ENCODE data around the gene SMCO1.
"Not testable (repeated sequence)": the region's sequence is repeated elsewhere in the genome, so short reads cannot be mapped to it uniquely, and the experiment has no call there.

The SMCO1 gene

DNA sequence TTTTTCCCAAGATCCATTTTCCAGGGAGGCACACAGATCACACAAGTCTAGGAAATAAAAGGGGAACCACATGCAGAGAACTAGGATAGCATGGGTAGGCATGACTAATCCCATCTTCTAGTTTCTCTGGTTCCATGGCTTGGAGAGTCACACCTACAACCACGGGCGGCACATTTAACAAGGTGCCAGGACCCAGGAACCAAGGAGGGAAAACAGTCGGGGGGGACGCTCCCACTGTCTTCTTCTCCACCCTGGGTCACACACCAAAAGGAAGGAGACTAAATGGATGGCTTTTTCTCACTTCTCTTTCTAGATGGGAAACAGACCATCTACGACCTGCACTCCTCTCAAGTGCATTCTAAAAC, 4.6 kb upstream of the SMCO1 start:
- DNase-seq: no peak

DNA sequence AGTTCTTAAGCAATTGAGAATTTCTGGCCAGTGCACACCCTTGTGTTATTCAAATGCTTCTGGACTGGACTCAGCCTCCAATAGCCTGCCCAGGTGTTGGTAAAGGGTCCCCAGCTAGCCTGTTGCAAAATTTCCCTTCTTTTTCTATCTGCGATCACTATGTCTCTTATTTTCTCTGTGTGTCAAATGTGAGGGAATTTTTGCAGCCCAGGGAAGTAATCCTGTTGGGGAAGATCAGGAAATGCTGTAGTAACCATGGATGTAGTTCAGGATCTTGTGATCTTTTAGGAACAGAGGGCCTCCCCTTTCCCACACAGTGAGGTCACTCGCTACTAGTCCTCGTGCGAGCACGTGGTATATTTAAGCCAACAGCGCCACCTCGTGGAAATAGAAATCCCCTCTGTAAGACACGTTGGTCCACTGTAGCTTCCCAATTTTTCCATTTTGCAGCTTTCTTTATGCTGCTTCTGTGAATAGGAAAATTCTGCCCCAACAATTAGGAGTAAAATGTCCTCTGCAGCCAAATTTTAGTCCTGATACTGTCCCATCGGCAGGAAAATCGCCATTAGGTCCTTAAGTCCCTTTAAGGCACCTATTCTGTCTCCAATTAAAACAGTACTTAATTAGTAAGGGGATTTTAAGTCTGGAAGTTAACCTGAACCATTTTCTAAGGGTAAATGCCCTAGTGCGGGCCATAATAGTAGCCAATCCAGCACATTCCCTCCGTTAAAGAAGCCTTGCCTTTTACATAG, 4.0 kb upstream of the SMCO1 start:
- peak in 3 of 4 experiments; percentile 4 to 13 (median 9) for DNase-seq

DNA sequence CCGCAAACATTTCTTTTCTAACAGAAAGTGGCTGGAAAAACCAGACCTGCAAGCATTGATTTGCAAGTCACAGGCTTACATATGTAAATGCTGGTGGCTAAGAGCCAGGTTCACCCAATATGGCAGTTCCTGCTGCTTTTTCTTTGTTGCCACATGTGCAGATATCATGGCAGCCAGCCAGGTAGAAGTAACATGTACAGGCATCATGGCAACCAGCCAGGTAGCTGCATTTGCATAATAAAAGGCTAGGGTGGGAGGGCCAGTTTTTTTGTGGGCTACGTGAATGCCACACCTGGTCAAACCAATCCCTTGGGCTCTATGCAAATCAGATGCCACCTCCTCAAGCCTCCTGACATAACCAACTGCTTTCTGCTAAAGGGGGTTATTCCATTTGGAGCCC, 2.8 kb upstream of the SMCO1 start:
- no peak for DNase-seq

DNA sequence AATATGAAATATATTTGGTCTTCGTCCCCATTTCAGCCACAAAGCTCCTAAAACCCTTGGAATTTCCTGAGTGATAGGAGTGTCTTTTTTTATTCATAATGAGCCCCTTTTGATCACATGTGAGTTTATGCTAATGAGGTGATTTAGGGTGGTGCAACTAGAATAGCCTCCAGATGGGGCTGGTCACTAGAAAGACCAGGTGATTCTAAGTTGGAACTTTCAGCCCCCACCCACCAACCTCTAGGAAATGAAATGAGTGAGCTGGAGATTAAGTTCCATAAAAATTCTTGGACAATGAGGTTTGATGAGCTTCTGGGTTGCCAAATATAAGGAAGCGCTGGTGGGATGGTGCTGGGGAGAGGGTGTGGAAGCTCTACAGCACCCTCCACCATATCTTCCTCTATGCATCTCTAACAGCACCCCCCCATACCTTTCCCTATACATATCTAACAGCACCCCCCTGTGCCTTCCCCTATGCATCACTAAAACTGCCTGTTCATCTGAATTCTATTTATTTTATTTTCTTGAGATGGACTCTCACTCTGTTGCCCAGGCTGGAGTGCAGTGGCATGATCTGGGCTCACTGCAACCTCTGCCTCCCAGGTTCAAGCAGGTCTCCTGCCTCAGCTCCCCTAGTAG, 2.1 kb upstream of the SMCO1 start:
- no peak for DNase-seq

DNA sequence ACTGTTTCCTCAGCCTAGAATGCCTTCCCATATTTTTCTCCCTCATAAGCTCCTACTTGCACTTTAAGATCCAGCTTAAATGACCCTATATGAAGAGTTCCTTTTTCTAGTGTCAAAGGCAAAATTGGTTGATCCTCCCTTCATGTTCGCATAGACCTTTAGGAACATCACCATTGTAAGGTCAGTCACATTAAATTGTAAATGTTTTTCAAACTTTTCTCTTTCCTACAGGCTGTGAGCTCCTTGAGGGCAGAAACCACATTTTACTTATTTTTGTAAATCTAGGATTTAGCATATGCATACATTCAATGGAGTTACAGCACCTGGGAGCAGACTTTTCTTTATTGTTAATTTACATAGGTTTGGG, 813 bp downstream of the SMCO1 start:
- no peak for DNase-seq

DNA sequence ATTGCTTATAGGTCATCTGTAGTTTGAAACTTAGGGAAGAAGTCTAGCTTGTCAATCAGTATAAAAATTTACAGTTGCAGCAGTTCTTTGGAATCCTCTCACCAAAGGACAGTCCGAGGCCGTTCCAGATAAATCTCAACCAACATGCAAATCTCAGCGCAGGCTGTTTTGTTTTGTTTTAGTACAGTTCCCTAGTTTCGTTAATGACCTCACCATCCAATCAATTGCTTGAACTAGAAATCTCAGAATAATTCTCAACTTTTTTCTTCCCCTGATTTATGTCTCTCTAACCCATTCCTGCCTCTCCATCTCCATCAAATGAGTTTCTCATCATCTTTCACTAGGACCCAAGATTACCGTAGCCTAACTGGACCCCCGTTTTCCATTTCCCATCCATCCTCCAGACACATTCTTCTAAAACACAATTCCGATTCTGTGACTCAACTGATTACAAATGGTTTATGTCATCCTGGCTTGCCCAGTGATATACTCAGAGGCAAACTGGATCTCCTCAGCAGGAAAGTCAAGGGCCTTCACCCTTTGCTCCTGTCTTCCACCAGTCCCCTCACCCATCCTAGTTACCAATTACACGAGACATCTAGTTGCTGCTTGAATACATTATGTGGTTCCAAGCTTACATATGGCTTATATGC, 1.3 kb downstream of the SMCO1 start:
- DNase-seq: no peak

DNA sequence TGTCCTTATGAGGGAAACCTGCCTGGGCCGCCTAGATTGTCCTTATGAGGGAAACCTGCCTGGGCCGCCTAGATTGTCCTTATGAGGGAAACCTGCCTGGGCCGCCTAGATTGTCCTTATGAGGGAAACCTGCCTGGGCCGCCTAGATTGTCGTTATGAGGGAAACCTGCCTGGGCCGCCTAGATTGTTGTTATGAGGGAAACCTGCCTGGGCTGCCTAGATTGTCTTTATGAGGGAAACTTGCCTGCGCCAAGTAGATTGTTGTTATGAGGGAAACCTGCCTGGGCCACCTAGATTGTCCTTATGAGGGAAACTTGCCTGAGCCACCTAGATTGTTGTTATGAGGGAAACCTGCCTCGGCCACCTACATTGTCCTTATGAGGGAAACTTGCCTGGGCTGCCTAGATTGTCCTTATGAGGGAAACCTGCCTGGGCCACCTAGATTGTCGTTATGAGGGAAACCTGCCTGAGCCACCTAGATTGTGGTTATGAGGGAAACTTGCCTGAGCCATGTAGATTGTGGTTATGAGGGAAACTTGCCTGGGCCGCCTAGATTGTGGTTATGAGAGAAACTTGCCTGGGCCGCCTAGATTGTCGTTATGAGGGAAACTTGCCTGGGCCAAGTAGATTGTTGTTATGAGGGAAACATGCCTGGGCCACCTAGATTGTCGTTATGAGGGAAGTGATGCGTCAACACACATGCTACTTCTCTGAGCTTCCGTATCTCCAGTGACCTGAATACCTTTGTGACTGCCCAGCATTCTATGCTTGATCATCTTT, 3.3 kb downstream of the SMCO1 start:
- not testable (repeated sequence) for DNase-seq

DNA sequence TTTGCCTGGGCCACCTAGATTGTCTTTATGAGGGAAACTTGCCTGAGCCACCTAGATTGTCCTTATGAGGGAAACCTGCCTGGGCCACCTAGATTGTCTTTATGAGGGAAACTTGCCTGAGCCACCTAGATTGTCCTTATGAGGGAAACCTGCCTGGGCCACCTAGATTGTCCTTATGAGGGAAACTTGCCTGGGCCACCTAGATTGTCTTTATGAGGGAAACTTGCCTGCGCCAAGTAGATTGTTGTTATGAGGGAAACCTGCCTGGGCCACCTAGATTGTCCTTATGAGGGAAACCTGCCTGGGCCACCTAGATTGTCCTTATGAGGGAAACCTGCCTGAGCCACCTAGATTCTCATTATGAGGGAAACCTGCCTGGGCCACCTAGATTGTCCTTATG, 4.0 kb downstream of the SMCO1 start:
- DNase-seq: not testable (repeated sequence)

DNA sequence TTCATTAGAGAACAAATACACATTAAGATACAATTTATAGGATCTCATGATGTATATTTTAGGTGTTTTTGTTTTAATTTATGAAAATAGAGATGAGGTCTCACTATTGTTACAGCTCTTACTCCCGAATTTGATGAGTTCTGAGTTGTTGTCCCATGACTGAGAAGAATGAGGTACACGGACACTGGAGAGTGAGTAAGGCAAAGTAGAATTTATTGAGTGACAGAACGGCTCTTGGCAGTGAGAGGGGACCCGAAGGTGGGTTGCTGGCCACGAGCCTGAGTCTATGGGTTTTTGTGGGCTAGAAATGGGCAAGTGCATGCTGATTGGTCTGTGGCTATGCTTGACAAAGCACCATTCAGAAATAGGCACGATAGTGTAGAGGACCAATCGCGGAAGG, 8.5 kb downstream of the SMCO1 start:
- no peak for DNase-seq

DNA sequence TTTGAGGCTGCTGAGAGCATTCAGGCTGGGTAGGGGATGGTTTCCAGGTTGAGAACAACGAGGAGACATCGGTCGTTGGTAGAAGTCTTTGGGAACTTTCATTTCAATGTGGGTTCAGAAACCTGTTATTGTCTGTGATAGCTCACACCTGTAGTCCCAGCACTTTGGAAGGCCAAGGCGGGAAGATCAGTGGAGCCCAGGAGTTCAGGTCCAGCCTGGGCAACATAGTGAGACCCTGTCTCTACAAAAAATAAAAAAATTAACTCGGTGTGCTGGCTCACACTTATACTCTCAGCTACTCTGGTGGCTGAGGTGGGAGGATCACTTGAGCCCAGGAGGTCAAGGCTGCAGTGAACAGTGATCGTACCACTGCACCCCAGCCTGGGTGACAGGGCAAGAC, 10.6 kb downstream of the SMCO1 start:
- DNase-seq: no peak

DNA sequence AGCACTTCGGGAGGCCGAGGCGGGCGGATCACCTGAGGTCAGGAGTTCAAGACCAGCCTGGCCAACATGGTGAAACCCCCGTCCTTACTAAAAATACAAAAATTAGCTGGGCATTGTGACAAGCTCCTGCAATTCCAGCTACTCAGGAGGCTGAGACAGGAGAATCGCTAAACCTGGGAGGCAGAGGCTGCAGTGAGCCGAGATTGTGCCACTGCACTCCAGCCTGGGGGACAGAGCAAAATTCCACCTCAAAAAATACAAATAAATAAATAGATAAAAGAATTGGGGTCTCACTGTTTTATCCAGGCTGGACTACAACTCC, 11.1 kb downstream of the SMCO1 start:
- DNase-seq: not testable (repeated sequence)

DNA sequence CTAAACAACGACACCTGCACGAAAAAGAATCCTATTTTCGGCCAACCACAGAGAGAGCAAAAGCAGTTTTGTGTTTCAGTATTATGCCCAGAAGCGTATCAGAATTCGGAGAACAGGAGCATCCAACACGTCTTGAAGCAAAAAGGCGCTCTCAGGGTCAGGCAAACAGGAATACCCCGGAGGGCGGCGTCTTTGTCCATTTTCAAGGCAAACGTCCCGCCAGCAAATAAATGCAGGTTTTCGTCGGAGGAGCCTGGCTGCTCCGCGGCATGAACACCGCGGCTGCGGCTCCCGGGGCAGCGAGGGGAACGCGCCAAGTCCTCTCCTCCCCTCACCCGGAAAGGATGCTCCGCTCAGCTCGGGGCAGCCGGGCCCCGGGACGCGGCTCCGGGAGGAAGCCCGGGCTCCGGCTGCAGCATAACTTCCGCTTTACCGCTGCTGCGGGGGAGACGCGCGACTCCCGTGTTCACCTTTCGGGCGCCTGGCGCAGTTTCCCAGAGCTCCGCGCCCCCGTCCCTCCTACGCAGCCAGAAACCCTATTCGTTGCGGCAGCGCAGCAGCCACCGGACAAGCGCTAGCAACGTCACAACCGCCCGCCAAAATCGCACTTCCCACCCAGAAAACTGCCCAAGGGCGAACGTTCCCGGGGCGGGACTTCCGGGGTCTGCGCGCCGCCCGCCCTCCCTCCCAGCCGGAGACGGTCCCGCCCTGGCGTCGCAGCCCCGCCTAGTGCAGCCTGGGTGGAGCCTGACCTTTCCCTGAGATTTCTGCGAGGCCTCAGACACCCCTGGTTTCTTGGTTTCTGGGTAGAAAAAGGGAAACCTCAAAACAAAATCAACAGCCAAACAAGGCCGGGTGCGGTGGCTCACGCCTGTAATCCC, 11.7 kb downstream of the SMCO1 start, which contains the start of gene RNF168:
Gene RNF168 (minus strand): TSS at position 573 of the 881 bp plus-strand sequence. CDS start 595 bp downstream, outside the sequence.
- DNase-seq: peak; percentile 64 to 82 (median 72)

DNA sequence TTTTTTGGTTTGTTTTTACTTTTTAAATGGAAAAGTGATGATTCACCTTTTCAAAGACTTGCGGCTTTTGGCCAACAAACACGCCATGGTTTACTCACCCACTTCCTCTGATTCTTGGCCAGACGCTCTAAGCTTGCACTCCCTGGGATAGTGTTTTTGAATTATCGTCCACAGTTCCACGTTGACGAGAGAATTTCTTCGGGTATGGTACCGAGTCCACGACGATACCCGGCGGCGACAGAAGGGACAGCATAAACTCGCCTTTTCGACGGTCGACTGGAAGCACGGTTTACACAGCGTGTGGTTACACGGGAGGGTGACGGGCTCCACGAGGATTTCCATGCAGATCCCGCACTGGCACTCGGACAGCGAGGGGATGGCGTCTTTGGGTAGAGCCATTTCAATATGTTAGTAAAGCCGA, 12.4 kb downstream of the SMCO1 start:
- DNase-seq: peak; percentile 6 to 29 (median 8)

DNA sequence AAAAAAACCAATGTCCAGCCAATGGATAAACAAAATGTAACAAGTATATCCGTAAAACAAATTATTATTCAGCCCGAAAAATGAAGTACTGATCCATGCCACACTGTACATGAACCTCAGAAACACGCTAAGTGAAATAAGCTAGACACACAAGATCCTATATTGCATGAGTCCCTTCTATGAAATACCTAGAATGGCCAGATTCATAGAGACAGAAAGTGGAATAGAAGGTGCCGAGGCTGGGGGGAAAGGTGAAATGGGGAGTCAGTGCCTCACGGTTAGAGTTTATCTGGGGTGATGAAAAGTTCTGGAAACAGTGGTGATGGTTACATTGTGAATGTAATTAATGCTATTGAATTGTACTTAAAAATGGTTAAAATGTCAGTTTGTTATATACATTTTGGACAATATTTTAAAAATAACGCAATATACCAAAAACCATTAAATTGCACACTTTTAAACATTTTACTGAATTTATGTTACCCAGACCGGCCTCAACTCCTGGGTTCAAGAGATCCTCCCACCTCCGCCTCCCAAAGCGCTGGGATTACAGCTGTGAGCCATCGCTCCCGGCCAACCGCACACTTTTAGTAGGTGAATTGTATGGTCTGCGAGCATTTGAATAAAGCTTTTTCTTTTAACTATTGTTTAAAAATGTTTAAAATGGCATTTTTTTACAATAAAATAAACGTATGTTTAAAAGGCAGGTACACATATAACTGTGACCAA, 13.7 kb downstream of the SMCO1 start:
- DNase-seq: no peak

DNA sequence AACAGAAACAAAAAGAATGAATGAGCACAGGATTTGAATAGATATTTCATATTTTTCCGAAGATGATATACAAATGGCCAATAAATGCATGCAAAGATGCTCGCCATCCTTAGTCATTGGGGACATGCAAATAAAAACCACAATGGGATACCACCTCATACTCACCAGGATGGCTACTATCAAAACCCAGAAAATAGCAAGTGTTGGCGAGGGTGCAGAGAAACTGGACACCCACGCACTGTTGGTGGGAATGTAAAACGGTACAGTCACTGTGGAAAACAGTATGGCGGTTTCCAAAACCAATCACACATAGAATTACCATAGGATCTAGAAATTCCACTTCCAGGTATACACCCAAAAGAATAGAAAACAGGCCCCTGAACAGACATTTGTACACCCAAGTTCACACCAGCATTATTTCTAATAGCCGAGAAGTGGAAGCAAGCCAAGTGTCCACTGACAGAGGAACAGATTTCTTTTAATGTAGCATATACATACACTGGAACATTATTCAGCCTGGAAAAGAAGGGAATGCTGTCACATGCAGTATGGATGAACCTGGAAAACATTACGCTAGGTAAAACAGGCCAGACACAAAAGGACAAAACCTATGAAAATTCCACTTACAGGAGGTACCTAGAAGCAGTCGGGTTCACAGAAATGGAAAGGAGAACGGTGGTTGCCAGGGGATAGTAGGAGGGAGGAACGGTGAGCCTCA, 15.2 kb downstream of the SMCO1 start:
- DNase-seq: no peak

DNA sequence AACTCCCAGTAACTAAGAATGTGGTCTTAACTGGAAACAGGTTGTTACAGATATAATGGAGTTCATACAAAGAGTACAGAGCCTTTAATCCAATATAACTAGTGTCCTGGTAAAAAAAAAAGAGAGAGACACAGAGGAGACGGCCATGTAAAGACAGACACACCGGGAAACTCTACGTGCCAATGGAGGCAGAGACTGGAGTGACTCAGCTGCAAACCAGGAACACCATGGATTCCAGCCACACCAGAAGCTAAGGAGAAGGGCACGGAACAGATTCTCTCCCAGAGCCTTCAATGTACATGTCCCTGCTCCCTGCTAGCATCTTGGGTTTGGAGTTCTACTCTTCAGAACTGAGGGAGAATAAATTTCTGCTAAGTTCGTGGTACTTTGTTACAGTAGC, 16.1 kb downstream of the SMCO1 start:
- DNase-seq: no peak

DNA sequence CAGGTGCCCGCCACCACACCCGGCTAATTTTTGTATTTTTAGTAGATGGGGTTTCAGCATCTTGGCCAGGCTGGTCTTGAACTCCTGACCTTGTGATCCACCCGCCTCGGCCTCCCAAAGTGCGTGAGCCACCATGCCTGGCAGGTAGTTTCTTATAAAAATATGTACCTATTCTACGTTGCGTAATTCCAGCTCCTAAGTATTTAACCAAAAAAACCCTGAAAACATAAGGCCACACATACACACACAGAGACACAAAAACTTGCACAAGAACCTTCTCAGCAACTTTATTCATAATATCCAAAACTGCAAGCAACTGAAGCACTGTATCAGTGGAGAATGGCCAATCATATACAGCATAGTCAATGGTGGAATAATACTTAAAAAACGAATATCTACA, 16.8 kb downstream of the SMCO1 start:
- DNase-seq: no peak

DNA sequence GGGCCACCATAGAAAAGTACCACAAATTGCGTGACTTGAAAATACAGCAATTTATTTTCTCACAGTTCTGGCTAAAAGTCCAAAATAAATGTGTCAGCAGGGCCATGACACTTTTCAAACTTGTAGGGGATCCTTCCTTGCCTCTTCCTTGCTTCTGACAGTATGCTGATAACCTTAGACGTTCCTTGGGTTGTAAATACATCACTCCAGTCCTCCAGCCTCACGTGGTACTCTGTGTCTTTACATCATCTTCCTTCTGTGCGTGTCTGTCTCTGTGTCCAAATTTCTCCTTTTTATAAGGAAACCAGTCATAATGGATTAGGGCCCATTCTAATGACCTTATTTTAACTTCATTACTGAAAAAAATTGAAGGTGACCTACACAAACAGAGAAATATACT, 19.0 kb downstream of the SMCO1 start:
- DNase-seq: no peak

DNA sequence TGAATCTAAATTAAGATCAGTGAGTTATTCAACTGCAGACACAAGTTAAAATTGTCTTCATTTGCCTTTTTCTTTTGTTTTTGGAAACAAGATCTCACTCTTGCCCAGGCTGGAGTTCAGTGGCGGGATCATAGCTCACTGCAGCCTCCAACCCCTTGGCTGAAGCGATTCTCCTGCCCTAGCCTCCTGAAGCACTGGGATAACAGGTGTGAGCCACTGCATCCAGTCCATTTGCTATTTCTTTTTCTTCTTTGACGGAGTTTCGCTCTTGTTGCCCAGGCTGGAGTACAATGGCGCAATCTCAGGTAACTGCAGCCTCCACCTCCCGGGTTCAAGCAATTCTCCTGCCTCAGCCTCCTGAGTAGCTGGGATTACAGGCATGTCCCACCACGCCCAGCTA, 21.9 kb downstream of the SMCO1 start:
- no peak for DNase-seq

DNA sequence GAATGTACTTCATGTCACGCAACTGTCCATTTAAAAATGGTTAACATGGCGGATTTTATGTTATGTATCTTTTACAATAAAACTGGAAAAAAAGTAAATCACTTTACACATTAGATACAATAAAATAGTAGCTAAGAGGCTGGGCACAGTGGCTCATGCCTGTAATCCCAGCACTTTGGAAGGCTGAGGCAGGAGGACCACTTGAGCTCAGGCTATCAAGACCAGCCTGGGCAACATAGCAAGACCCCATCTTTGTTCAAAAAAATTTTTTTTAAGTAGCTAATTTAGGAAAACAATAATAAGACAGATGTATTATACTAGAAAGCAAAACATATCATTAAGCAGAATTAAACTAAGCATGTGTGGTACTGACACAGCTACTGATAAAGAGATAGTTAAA, 23.1 kb downstream of the SMCO1 start:
- DNase-seq: no peak

DNA sequence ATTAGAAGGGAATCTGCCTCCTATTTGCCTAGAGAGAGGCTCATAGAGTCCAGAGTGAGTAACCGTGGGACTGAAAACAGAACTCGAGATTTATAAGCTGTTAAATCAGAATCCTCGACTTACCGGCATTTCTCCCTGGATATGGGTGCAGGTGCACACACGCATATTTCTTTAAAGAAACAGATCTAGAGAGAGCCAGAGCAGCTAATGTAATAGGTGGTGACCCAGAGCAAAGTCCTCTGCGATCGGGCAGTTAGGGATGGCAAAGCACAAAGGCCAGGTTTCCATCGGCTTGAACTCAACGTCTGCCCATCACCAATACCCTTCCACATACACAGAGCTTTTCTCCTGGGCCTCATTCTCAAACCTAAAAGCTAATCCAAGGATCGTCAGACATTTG, 25.4 kb downstream of the SMCO1 start:
- DNase-seq: no peak

Measured in activated naive CD4-positive, alpha-beta T cell (primary cell).